HFFc6 (cell line): ENCODE results near the gene S100A4. TPM values are rescaled to one million over a fixed set of nuclear protein-coding genes. Genes with fewer than 3 reads are reported as not detected.
"Not testable (repeated sequence)": the region's sequence is repeated elsewhere in the genome, so short reads cannot be mapped to it uniquely, and the experiment has no call there.

Experiments
- DNase-seq: peaks from one replicate; pipeline ENCODE4 v3.0.0-alpha.2; 2018
- H3K27ac Mint-ChIP-seq: 2 replicates; pipeline ENCODE4 v1.8.0; 2020; ENCODE audit warnings: mild to moderate bottlenecking, mixed read lengths
- H3K27me3 Mint-ChIP-seq: 2 replicates; pipeline ENCODE4 v1.8.0; 2021; ENCODE audit warnings: mild to moderate bottlenecking, moderate library complexity, mixed read lengths; ENCODE audit not compliant: insufficient read depth
- H3K36me3 Mint-ChIP-seq: 2 replicates; pipeline ENCODE4 v1.8.0; 2021; ENCODE audit warnings: low read depth, mixed read lengths
- H3K4me1 Mint-ChIP-seq: 2 replicates; pipeline ENCODE4 v1.8.0; 2020; ENCODE audit warnings: low read depth, mixed read lengths
- H3K4me3 Mint-ChIP-seq: 2 replicates; pipeline ENCODE4 v1.8.0; 2020; ENCODE audit warnings: mild to moderate bottlenecking, moderate library complexity, mixed read lengths
- H3K9me3 Mint-ChIP-seq: 2 replicates; pipeline ENCODE4 v1.8.0; 2020; ENCODE audit warnings: mild to moderate bottlenecking, mixed read lengths
- total RNA-seq, 6 experiments: library from RNA; stranded (reverse); fragmentation: NEBNext Ultra II Directional; extraction: Animal tissue kit (Norgen Biotek cat#: 25700); gene quantifications; 2 replicates in 1 of 6; 3 replicates in 5 of 6; pipeline ENCODE4 v1.2.3, GENCODE V29; 2021
- TF ChIP-seq, protein P1 (sequence below): fragments of 200-600 bp; sonication (generic); IDR thresholded peaks from 2 replicates; pipeline ENCODE4 v1.5.0; 2021; ENCODE audit warnings: antibody characterized with exemption, mild to moderate bottlenecking

The S100A4 gene
- total RNA-seq, 6 experiments from 2014 or later, result 394 to 846 (median 814) TPM

DNA sequence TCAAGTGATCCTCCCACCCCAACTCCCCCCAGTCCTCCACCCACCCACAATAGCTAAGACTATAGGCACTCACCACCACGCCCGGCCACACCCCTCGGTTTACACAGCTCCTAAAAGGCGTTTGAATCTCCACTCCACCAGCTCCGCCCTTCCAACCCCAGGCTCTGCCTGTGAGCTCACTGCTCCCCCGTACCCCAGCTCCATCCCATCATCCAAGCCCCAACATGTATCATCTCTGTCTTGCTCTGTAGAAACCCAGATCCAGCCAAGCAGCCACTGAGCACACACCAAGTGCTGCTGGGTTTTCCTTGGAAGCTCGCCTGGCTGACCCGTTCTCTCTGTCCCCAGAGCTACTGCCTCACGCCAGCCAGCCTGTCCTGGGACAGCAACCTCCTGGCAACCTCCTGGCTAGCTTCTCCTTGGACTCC is 32.0 kb upstream of the S100A4 start:
- Mint-ChIP-seq H3K27me3 (no peaks in the 10 kb centered on the region; the same call in 1 of the 2 replicates), H3K9me3 (no peaks in the 10 kb centered on the region), H3K36me3 (no peaks in the 10 kb centered on the region), H3K4me1 (peaks cover 35% of the 10 kb centered on the region), H3K27ac (peak overlapping the region; percentile 2; the same call in 1 of the 2 replicates), H3K4me3 (no peak overlapping the region)
- TF ChIP-seq, protein P1, sequence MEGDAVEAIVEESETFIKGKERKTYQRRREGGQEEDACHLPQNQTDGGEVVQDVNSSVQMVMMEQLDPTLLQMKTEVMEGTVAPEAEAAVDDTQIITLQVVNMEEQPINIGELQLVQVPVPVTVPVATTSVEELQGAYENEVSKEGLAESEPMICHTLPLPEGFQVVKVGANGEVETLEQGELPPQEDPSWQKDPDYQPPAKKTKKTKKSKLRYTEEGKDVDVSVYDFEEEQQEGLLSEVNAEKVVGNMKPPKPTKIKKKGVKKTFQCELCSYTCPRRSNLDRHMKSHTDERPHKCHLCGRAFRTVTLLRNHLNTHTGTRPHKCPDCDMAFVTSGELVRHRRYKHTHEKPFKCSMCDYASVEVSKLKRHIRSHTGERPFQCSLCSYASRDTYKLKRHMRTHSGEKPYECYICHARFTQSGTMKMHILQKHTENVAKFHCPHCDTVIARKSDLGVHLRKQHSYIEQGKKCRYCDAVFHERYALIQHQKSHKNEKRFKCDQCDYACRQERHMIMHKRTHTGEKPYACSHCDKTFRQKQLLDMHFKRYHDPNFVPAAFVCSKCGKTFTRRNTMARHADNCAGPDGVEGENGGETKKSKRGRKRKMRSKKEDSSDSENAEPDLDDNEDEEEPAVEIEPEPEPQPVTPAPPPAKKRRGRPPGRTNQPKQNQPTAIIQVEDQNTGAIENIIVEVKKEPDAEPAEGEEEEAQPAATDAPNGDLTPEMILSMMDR, result no peak
- no peak for DNase-seq

DNA sequence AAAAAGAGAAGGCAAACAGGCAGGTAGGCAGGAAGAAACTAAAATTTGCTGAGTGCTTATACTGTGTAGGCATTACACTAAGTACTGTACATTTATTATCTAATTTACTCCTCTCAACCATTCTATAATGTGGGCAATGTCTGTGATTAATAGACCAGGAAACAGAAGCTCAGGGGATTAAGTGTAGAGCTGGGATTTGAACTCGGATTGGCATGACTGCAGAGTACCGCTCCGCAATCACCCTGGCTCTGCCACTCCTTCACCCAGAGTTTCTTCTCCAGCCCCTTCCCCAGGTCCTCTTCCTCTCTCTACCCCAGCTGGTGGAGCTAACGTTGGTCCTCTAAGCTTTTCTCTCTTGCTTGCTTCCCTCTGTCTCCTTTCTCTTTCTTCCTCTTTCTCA is 31.5 kb upstream of the S100A4 start:
- Mint-ChIP-seq H3K27ac (no peak overlapping the region), H3K4me1 (peaks cover 40% of the 10 kb centered on the region), H3K36me3 (no peaks in the 10 kb centered on the region), H3K27me3 (no peaks in the 10 kb centered on the region; the same call in 1 of the 2 replicates), H3K9me3 (no peaks in the 10 kb centered on the region), H3K4me3 (no peak overlapping the region)
- TF ChIP-seq, protein P1, result no peak
- DNase-seq, result no peak

DNA sequence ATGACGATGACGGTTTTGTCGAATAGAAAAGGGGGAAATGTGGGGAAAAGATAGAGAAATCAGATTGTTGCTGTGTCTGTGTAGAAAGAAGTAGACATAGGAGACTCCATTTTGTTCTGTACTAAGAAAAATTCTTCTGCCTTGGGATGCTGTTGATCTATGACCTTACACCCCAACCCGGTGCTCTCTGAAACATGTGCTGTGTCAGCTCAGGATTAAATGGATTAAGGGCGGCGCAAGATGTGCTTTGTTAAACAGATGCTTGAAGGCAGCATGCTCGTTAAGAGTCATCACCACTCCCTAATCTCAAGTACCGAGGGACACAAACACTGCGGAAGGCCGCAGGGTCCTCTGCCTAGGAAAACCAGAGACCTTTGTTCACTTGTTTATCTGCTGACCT is 29.9 kb upstream of the S100A4 start:
- H3K9me3 Mint-ChIP-seq, H3K4me3 Mint-ChIP-seq, H3K36me3 Mint-ChIP-seq, DNase-seq, H3K27me3 Mint-ChIP-seq, H3K27ac Mint-ChIP-seq: not testable (repeated sequence)
- H3K4me1 Mint-ChIP-seq, result peaks cover 48% of the 10 kb centered on the region

- H3K4me1 Mint-ChIP-seq, result peaks cover 48% of the 10 kb centered on the region
- not testable (repeated sequence) for H3K27me3 Mint-ChIP-seq, H3K36me3 Mint-ChIP-seq, DNase-seq, H3K9me3 Mint-ChIP-seq, H3K4me3 Mint-ChIP-seq, H3K27ac Mint-ChIP-seq
Observed at GRCh38 chr1:153575081-153575491, 29.5 kb upstream of the S100A4 start.

GRCh38 chr1:153573351-153573750 is 27.7 kb upstream of the S100A4 start:
- Mint-ChIP-seq H3K4me3 (peak overlapping the region; percentile 60), H3K27ac (peak overlapping the region; percentile 79), H3K4me1 (peaks cover 51% of the 10 kb centered on the region)

DNA sequence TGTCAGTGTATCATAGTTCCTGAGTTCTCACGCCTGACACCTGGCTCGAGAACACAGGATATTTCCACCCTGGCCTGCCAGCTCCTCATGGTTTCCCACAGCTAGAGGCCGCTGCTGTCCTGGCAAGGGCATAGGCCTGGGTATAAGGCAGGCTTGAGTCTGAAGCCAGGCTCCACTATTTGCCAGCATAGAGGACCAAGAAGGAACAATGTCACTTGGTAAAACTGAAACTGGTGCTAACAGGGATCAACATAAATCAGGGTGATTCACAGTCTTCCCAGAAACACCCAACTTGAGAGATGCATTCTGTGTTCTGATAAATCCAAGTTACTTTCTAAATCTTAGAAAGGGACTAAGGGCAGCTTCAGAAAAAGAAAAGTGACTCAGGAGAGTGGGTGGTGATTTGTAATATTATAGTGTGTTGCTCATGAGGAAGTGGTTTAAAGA is 27.0 kb upstream of the S100A4 start:
- DNase-seq, result peak; percentile 85
- H3K9me3 Mint-ChIP-seq, result no peaks in the 10 kb centered on the region

More at GRCh38 chr1:153573351-153573750, 27.7 kb upstream of the S100A4 start:
- Mint-ChIP-seq H3K36me3 (no peaks in the 10 kb centered on the region), H3K9me3 (no peaks in the 10 kb centered on the region), H3K27me3 (no peaks in the 10 kb centered on the region; the same call in 1 of the 2 replicates)
- TF ChIP-seq, protein P1, result no peak
- no peak for DNase-seq

More for the DNA sequence above, 27.0 kb upstream of the S100A4 start:
- Mint-ChIP-seq H3K36me3 (no peaks in the 10 kb centered on the region), H3K27ac (peak overlapping the region; percentile 79), H3K4me3 (peak overlapping the region; percentile 60), H3K4me1 (peaks cover 51% of the 10 kb centered on the region), H3K27me3 (no peaks in the 10 kb centered on the region; the same call in 1 of the 2 replicates)
- TF ChIP-seq, protein P1, result peak; percentile 92
